SHP77 (cell line): ENCODE data around the gene STH.

Experiments
- DNase-seq, 2 experiments: peaks; one replicate each; lab custom pipeline; 2025; lab: John Stamatoyannopoulos, UW

The STH gene

DNA sequence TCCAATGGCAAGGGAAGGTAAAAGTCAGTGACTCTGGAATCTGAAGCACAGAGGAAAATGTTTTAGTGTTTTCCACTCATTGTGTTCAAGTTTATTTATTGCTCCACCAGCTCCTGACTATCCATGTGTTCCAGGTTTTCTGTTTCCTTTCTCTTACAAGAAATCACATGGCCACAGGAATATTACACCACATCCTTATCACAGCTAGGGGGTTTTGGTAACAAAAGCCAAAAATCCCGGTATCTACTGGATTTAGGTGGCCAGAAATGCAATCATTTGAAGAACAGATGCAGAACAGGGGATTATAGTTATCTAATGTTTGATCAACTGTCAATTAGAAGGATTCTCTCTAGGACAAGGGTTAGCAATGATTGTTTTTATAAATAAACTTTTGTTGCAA is 47.9 kb downstream of the STH start:
- DNase-seq, result no peak

DNA sequence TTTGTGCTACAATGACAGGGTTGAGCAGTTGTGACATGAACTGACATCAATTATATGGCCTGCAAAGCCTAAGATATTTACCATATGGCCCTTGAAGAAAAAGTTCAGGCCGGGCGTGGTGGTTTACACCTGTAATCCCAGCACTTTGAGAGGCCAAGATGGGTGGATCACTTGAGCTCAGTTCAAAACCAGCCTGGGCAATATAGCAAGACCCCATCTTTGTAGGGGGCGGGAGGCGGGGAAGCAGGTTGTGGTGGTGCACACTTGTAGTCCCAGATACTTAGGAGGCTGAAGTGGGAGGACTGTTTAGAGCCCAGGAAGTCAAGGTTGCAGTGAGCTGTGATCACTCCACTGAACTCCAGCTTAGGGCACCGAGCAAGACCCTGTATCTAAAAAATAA is 48.3 kb downstream of the STH start:
- no peak for DNase-seq

DNA sequence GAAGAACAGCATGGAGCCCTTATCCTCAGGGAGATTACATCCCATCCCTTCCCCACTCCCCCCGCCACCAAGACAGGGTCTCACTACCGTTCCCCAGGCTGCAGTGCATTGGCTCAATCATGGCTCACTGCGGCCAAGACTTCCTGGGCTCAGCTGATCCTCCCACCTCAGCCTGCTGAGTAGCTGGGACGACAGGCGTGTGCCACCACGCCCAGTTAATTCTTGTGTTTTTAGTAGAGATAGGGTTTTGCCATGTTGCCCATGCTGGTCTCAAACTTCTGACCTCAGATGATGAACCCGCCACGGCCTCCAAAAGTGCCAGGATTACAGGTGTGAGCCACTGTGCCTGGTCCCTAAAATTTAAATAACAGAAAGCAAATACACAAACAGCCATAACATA is 48.8 kb downstream of the STH start:
- DNase-seq, result no peak
